SIG-M5 treated with dmso at 0.1 percent for 504 hours (cell line): ENCODE data around the gene GDE1.

Experiments used
- DNase-seq: peaks from one replicate; lab custom pipeline; 2025; ENCODE audit not compliant: unreplicated experiment; lab: John Stamatoyannopoulos, UW

The GDE1 gene

GRCh38 chr16:19490619-19491018 is 31.3 kb downstream of the GDE1 start:
- no peak for DNase-seq

DNA sequence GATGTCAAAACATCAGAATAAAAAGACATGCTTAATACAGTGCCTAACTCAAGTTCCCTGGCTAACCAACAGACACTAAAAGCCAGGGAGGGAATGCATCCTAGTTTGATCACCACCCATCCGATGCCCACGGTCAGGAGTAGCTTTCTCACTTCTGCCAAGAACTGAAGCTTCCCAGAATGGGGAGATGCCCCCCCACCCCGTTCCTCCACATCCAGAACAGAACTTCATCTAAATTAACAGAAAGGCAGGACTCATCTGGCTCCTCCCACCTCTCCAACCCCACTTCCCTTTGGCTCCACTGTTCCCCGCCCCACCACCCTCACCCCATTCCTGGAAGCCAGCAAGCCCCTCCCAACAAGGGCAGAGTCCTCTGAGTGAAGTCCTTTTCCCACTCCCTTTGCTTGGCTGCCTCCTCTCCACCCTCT is 33.7 kb downstream of the GDE1 start:
- DNase-seq, result no peak

GRCh38 chr16:19486750-19487325 is 35.1 kb downstream of the GDE1 start:
- no peak for DNase-seq

DNA sequence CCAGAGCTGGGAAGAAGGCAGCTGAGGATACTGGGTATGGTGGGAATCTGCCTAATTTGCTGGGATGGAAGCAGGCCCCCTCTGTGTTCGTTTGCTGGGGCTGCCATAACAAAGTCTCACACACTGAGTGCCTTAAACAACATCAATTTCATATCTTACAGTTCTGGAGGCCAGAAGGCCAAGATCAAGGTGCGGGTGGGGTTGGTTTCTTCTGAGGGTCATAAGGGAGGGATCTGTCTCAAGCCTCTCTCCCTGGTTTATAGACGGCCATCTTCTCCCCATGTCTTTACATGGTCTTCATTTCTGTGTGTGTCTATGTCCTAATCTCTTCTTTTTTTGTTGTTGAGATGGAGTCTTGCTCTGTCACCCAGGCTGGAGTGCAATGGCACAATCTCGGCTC is 35.8 kb downstream of the GDE1 start:
- DNase-seq, result no peak

- DNase-seq, result no peak
Measured at GRCh38 chr16:19485611-19486010, 36.3 kb downstream of the GDE1 start.

- DNase-seq, result no peak
Measured at GRCh38 chr16:19484096-19484495, 37.8 kb downstream of the GDE1 start.

GRCh38 chr16:19482291-19482690 is 39.6 kb downstream of the GDE1 start:
- DNase-seq, result no peak

DNA sequence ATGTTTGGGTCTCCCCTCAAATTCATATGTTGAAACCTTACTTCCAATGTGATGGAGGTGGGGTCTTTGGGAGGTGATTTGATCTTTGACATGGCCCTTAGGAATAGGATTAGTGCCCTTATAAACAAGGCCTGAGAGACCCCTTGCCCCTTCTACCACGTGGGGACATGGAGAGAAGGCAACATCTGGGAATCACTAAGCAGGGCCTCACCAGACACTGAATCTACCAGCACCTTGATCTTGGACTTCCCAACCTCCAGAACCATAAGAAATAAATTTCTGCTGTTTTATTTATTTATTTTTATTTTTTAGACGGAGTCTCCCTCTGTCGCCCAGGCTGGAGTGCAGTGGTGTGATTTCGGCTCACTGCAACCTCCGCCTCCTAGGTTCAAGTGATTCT is 40.1 kb downstream of the GDE1 start:
- no peak for DNase-seq

DNA sequence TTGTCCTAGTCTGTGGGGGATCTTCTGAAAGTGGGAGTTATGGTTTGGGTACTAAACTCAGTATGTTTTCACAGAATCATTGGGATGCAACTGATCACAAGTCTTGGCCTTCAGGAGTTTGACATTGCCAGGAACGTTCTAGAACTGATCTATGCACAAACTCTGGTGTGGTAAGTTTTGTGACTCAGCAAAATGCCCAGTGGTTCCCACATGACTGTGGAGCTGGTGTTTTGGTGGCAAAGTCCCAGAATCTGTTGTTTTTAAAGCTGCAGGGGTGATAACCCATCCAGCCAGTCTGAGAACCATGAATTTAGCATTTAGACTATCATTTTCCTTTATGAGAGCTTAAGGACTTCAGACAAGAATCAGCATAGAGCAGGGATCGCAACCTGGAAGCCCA is 40.6 kb downstream of the GDE1 start:
- DNase-seq, result no peak

- DNase-seq, result no peak
Measured at GRCh38 chr16:19479302-19479721, 42.6 kb downstream of the GDE1 start.

DNA sequence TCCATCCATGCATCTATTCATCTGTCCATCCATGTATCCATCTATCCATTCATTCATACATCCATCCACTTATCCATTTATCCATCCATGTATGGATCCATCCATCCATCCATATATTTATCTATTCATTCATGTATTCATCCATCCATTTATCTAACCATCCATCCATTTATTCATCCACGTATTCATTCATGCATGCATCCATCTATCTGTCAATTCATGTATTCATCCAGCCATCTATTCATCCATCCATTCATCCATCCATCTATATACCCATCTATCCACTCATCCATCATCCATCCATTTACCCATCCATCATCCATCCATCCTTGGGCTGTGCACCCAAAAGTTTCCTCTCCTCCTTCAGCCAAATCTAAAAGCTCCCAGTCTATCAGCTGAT is 43.4 kb downstream of the GDE1 start:
- DNase-seq, result no peak

DNA sequence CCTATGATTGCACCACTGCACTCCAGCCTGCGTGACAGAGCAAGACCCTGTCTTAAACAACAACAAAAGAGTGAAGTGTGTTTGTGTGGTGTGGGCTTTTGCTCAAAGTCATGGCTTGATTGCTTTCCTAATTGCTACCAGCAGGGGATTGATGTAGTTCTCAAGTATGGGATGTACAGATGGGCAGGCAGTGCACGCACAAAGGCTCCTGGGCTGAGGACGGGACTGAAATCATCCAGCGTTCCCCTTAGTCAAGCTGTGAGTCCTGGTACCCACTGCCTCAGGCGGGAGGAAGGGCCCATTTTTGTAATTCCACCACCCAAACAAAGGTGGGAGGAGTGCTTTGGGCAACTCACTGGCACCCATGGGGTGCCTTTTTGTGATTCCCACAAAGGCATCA is 47.3 kb downstream of the GDE1 start:
- DNase-seq, result no peak

DNA sequence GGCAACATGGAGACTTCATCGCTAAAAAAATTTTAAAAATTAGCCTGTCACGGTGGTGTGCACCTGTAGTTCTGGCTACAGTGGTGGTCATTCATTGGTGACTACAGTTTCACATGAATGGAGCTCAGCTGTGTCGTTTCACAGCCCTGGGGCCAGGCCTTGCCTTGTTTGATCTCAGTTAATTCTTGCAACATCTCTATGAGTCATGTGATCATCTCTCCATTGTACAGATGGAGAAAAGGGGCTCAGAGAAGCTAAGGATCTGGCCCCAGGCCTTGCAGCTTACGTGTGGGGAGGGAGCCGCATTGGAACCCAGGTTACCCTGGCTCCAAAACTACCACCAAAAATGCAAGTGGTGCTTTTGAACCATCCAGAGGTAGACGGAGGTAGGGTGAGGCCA is 49.4 kb downstream of the GDE1 start:
- no peak for DNase-seq

DNA sequence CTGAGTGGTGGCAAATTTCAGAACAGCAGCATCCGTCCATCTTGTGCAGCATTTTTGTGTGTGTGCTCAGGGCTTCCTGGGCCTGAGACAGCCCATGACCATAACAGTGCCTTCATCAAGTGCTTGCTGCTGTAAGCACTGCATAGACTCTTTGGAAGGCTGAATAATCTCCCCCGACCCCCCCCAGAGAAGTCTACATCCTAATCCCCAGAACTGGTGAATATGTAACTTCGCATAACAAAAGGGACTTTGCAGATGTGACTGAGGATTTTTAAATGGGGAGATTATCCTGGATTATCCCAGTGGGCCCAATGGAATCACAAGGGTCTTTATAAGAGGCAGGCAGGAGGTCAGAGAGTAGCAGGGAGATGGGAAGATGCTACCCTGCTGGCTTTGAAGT is 53.6 kb downstream of the GDE1 start:
- DNase-seq, result no peak

- no peak for DNase-seq
Measured at GRCh38 chr16:19463468-19464315, 58.2 kb downstream of the GDE1 start.

DNA sequence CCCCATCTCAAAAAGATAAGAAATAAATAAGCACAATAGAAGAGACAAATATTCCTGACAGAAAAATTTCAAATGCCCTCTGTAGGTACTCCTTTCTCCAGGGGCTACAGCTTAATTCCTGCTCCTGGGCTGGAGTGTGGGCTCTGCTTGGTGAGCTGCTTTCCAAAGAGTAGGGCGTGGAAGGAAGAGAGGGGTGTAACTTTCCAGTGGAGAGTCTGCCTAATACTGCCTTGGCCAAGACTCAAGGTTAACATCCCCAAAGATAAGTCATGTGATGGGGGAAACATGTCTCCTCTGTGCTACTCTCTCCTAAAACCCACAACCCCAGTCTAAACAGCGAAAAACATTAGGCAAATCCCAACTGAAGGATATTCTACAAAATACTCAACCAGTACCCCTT is 61.5 kb downstream of the GDE1 start:
- no peak for DNase-seq

DNA sequence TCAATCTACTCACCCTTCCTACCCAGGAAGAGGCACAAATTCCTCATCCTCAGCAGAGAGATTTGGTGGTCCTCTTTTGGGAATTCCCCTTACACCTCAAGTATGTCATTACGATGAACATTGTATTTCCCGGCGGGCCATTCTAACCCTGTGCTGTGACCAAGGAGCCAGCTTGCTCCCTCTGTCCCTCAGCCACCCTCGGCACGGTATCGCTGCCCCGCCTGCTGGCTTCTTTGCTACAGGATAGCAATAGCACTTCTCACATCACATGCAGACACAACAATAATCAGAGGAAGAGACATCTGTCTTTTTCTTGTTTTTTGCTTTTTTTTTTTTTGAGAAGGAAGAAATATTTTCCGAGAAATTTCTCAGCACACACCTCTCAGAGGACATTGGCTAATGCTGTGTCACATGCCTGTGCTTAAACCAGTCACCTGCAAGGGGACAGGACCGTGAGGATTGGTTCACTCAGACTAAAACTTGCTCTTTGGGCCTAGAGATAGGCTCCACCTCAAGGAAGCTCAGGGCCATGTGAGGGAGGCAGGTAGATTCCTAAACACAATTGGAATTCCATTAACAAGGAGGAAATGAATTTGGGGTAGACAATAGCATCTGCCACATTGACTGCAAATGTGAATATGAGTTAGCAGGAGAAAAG is 63.0 kb downstream of the GDE1 start:
- DNase-seq, result no peak
